Activated naive CD8-positive, alpha-beta T cell (primary cell): ENCODE measurements around the gene CDYL2.
"Not testable (repeated sequence)": the region's sequence is repeated elsewhere in the genome, so short reads cannot be mapped to it uniquely, and the experiment has no call there.

Experiments
- H3K27ac Mint-ChIP-seq: one replicate; pipeline ENCODE4 v1.8.0; 2021; ENCODE audit warnings: mixed read lengths
- H3K27me3 Mint-ChIP-seq: one replicate; pipeline ENCODE4 v1.8.0; 2021; ENCODE audit warnings: mixed read lengths
- H3K36me3 Mint-ChIP-seq: one replicate; pipeline ENCODE4 v1.8.0; 2021; ENCODE audit warnings: mixed read lengths
- H3K4me1 Mint-ChIP-seq: one replicate; pipeline ENCODE4 v1.8.0; 2021; ENCODE audit warnings: low read depth, mixed read lengths
- H3K4me3 Mint-ChIP-seq: one replicate; pipeline ENCODE4 v1.8.0; 2021; ENCODE audit warnings: mild to moderate bottlenecking, mixed read lengths
- H3K9me3 Mint-ChIP-seq: one replicate; pipeline ENCODE4 v1.8.0; 2021; ENCODE audit warnings: low read depth, mixed read lengths

The CDYL2 gene

DNA sequence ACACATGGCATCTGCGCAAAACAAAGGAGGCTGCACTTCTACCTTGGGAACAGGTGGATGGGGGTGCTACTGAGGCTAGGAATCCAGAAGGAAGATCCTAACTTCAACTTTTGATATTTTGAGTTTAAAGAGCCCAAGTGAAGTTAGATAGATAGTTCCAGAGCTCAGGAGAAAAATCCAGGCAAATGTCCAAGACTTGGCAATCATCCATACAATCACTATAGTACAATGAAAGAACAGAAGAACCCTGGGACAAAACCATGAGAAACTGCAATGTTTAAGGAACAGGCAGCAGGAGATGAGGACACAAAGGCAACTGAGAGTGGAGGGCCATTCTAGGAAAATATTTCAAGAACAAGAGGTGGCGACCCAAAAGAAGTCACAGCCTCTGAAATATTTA, 12.4 kb downstream of the CDYL2 start:
- H3K4me3 Mint-ChIP-seq = no peak overlapping the region
- no peaks in the 10 kb centered on the region for H3K9me3 Mint-ChIP-seq
- H3K27ac Mint-ChIP-seq = no peak overlapping the region
- H3K27me3 Mint-ChIP-seq = no peaks in the 10 kb centered on the region
- H3K36me3 Mint-ChIP-seq = no peaks in the 10 kb centered on the region
- H3K4me1 Mint-ChIP-seq = no peaks in the 10 kb centered on the region

DNA sequence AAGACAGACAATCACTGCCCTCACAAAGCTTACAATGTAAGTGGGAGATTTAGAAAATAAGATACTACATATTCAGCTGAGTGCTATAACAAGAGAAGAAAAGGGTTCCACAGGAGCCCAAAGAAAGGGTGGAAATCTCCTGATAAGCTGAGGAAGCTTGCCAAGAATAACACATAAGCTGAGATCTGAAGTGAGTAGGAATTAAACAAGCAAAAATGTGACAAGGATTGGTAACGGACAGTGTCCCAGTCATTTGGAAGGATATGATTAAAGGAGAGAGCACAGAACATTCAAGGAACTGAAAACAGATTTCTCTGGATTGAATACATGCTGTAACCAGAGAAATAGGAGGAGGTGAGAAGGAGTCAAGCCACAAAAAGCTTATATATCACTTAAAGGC, 13.0 kb downstream of the CDYL2 start:
- no peaks in the 10 kb centered on the region for H3K27me3 Mint-ChIP-seq
- H3K27ac Mint-ChIP-seq = no peak overlapping the region
- peaks cover 2% of the 10 kb centered on the region for H3K9me3 Mint-ChIP-seq
- no peaks in the 10 kb centered on the region for H3K4me1 Mint-ChIP-seq
- H3K4me3 Mint-ChIP-seq = no peak overlapping the region
- H3K36me3 Mint-ChIP-seq = no peaks in the 10 kb centered on the region

DNA sequence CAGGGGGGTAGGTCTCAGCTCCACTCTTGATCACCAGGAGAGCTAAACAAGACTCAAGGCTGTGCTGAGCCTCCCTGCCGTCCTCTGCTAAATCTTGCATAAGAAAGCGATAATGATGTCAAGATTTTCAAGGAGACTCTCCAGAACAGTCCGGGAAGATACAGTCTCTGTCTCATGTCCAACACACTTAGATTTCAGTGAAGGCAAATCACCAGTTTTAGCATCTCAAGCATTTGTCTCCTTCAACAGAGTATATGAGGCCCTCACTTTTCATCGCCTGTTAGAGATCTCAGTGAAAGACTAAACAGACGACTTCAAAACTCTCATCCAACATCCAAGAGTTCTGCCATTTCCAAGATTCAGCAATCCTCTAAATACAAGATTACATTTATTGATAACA, 13.6 kb downstream of the CDYL2 start:
- H3K9me3 Mint-ChIP-seq = peaks cover 5% of the 10 kb centered on the region
- no peak overlapping the region for H3K27ac Mint-ChIP-seq
- H3K4me1 Mint-ChIP-seq = no peaks in the 10 kb centered on the region
- H3K36me3 Mint-ChIP-seq = peaks cover under 1% of the 10 kb centered on the region
- no peaks in the 10 kb centered on the region for H3K27me3 Mint-ChIP-seq
- H3K4me3 Mint-ChIP-seq = no peak overlapping the region

DNA sequence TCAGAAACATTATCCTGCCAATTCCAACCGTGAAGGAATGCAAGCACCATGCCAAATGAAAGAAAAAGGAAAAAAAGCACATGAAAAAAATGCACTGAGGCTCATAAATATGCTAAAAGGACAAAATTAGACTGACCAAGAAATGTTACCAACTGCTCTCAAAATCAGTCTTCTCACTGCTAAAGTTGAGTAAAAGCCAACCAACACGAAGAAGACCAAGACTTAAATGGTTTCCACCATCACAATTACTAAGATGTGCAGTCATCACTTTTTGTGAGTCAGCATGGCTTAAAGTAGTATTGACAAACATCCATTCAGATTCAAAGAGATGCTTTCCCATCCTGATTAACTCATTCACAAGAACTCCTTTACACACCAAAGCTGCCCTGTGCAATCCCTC, 16.4 kb downstream of the CDYL2 start:
- Mint-ChIP-seq H3K27ac (no peak overlapping the region), H3K27me3 (no peaks in the 10 kb centered on the region), H3K36me3 (peaks cover 9% of the 10 kb centered on the region), H3K4me3 (no peak overlapping the region), H3K4me1 (no peaks in the 10 kb centered on the region), H3K9me3 (peaks cover 8% of the 10 kb centered on the region)

DNA sequence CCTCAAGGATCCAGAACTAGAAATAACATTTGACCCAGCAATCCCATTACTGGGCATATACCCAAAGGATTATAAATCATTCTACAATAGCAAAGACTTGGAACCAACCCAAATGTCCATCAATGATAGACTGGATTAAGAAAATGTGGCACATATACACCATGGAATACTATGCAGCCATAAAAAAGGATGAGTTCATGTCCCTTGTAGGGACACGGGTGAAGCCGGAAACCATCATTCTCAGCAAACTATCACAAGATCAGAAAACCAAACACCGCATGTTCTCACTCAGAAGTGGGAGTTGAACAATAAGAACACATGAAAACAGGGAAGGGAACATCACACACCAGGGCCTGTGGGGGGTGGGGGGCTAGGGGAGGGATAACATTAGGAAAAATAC, 17.8 kb downstream of the CDYL2 start:
- not testable (repeated sequence) for H3K27ac Mint-ChIP-seq, H3K4me3 Mint-ChIP-seq, H3K27me3 Mint-ChIP-seq, H3K4me1 Mint-ChIP-seq
- Mint-ChIP-seq H3K9me3 (peaks cover 13% of the 10 kb centered on the region), H3K36me3 (peaks cover 14% of the 10 kb centered on the region)

DNA sequence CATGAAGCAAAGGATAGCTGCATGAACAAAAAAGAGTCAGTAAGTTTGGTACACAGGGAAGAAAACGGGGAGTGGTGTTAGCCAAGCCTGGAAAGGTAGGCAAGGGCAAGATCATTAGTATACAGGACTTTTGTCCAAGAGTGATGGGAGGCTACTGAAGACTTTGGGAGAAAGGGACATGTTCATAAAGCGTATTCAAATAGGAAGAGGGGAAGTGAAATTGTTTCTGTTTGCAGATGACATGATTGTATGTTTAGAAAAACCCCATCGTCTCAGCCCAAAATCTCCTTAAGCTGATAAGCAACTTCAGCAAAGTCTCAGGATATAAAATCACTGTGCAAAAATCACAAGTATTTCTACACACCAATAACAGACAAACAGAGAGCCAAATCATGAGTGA, 19.4 kb downstream of the CDYL2 start:
- no peak overlapping the region for H3K27ac Mint-ChIP-seq
- H3K4me1 Mint-ChIP-seq = no peaks in the 10 kb centered on the region
- H3K36me3 Mint-ChIP-seq = peaks cover 24% of the 10 kb centered on the region
- peaks cover 23% of the 10 kb centered on the region for H3K9me3 Mint-ChIP-seq
- no peaks in the 10 kb centered on the region for H3K27me3 Mint-ChIP-seq
- no peak overlapping the region for H3K4me3 Mint-ChIP-seq

DNA sequence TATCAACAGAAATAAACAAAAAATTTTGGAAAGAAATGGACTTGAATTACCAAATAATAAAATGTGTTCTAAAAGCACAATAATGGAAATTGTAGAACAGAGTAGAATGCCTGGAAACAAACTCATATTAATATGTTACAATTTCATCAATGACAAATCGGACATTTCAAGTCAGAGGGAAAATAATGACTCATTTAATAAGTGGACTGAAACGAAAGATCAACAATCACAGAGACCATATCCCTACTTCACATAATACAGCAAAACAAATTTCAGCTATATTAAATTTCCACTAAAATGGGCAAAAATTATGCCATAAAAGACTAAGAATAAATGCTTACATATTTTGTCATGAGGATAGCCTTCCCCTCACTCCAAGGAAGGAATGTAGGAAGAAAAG, 25.7 kb downstream of the CDYL2 start:
- Mint-ChIP-seq H3K36me3 (peaks cover 22% of the 10 kb centered on the region), H3K27me3 (no peaks in the 10 kb centered on the region), H3K27ac (no peak overlapping the region), H3K9me3 (peaks cover 19% of the 10 kb centered on the region), H3K4me1 (no peaks in the 10 kb centered on the region), H3K4me3 (no peak overlapping the region)

DNA sequence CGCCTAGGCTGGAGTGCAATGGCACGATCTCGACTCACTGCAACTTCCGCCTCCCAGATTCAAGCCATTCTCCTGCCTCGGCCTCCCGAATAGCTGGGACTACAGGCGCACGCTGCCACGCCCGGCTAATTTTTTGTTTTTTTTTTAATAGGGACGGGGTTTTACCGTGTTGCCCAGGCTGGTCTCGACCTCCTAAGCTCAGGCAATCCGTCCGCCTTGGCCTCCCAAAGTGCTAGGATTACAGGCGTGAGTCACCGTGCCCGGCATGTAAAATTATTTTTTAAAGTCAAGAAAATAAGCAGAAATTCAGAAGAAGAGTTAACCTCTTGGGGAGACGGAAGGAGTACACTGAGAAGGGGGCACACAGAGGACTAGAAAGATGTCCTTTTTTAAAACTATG, 27.5 kb downstream of the CDYL2 start:
- Mint-ChIP-seq H3K4me1 (no peaks in the 10 kb centered on the region), H3K36me3 (peaks cover 15% of the 10 kb centered on the region), H3K4me3 (no peak overlapping the region), H3K9me3 (peaks cover 16% of the 10 kb centered on the region), H3K27ac (no peak overlapping the region), H3K27me3 (no peaks in the 10 kb centered on the region)

DNA sequence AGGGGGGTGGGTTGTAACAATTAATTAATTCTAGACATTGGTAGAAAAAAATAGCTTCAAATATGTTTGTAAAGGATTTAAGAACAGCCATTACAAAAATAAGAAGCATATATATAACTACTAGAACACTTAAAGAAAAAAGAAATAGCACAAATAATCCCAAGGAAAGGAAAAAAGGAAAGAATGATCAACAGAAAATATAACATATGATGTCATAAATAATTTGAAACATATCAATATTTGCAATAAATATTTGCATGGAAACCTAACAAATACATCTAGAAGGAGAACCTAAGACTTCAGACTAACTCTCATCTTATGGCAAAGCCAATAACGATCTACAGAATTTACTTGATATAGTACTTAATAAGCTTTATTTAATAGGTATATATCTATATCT, 28.9 kb downstream of the CDYL2 start:
- H3K36me3 Mint-ChIP-seq = peaks cover 3% of the 10 kb centered on the region

DNA sequence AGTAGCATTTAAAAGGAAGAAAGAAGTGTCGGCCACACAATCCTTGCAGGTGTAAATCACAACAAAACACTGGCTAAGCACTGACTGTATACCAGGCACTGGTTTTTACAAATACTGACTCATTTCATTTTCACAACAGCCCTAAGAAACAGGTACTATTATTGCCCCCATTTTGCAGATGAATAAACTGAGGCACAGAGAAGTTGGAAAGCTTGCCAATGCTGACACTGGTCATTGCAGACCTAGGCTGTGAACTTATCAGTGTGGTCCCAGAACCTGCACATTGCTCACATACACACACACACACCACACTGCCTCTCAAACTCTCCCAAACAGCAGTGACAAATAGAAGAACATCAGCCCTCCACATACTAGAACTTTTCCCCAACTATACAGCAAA, 37.6 kb downstream of the CDYL2 start:
- Mint-ChIP-seq H3K27me3 (no peaks in the 10 kb centered on the region), H3K4me1 (peaks cover 15% of the 10 kb centered on the region), H3K9me3 (peaks cover 6% of the 10 kb centered on the region), H3K4me3 (no peak overlapping the region), H3K36me3 (peaks cover 3% of the 10 kb centered on the region), H3K27ac (no peak overlapping the region)

More for the DNA sequence above, 28.9 kb downstream of the CDYL2 start:
- H3K9me3 Mint-ChIP-seq = peaks cover 6% of the 10 kb centered on the region
- H3K4me3 Mint-ChIP-seq = no peak overlapping the region
- no peak overlapping the region for H3K27ac Mint-ChIP-seq
- no peaks in the 10 kb centered on the region for H3K4me1 Mint-ChIP-seq
- H3K27me3 Mint-ChIP-seq = no peaks in the 10 kb centered on the region

DNA sequence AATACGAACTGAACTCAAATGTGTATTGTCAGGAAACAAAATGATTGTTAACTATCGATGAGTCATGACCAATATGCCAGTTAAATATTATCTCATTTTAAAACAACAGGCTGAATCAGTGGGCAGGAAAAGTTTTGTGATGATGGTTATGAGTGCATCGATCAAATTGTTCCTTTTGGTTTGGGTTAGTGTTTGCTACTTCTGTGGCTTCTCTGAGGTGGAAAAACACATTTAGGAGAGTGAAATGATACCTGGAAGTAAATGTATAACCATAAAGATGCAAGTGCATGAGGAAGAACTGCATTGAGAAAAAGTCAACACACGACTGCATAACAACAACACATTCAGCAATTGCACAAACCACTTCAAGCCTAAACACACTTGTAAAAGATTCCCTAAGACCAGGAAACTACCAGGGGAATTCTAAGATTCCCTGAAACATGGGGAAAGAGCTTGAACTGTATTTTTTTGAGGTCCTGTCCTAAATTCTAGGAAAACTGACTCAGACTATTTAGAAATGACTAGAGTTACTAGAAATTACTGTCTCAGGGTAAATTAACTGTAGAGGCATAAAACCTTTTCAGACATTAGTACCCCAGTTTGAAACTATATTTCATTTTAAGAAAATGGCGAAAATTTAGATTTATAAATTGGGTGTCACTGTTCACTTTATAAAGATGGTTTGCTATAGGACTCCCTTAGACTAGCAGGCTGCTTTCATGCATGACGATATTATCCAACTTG, 44.8 kb downstream of the CDYL2 start:
- peaks cover 6% of the 10 kb centered on the region for H3K36me3 Mint-ChIP-seq
- no peak overlapping the region for H3K4me3 Mint-ChIP-seq
- no peaks in the 10 kb centered on the region for H3K27me3 Mint-ChIP-seq
- H3K9me3 Mint-ChIP-seq = peaks cover 3% of the 10 kb centered on the region
- peaks cover 4% of the 10 kb centered on the region for H3K4me1 Mint-ChIP-seq
- H3K27ac Mint-ChIP-seq = no peak overlapping the region

DNA sequence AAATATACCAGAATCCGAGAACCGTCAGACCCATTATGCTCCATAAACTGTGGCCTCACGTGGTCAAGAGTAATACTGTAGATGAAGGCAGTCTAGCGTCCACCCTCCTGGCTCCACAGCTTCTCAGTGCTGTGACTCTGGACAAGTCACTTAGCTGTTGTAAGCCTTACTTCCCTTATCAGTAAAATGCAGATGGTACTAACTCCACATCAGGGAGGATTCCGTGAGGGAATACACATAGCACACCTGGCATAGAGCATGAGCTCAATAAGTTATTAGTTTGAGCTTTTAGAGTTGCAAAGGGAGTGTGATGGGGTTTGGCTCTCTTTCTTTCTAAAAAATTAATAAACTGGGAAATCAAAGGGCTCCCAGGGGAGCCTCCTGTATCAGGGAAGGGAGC, 49.9 kb downstream of the CDYL2 start:
- H3K27me3 Mint-ChIP-seq = no peaks in the 10 kb centered on the region
- H3K9me3 Mint-ChIP-seq = no peaks in the 10 kb centered on the region
- H3K4me3 Mint-ChIP-seq = no peak overlapping the region
- H3K36me3 Mint-ChIP-seq = peaks cover 2% of the 10 kb centered on the region
- H3K4me1 Mint-ChIP-seq = peaks cover 7% of the 10 kb centered on the region
- no peak overlapping the region for H3K27ac Mint-ChIP-seq

DNA sequence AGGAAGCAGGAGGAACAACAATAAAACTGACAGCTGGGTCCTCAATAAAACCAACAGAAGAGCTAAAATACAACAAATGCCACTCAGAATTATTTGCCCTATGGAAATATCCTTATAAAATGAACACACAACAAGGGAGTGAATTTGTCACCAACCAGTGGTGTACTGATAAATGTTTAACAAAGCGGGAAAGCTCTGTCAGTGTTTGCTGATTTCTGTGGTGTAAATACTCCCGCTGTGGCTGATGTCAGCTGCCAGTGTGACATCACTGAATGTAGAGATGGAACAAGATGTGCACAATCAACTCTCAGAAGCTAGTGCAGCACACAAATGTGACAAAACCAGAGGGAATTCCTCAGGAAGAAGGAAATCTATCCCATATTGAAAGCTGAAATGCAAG, 51.9 kb downstream of the CDYL2 start:
- Mint-ChIP-seq H3K9me3 (no peaks in the 10 kb centered on the region), H3K4me1 (peaks cover 4% of the 10 kb centered on the region), H3K4me3 (no peak overlapping the region), H3K27me3 (no peaks in the 10 kb centered on the region), H3K36me3 (no peaks in the 10 kb centered on the region), H3K27ac (no peak overlapping the region)

DNA sequence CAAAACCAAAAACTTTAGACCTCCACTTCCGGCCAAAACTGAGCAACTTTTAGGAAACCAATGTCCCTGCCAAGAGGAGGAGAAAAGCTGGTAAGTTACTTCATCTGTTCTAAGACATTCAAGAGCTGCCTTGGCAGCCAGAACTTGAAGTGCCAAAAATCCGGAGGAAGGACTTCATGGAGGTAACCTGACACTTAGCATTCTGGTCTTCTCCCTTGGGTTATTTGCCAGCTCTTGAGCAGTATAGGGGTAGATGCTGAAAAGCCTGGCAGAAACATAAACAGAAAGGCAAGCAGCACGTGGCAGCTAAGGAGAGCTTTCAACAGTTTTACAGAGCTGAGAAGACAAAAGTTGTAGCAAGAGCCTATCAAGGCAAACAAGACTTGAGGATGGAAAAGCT, 53.2 kb downstream of the CDYL2 start:
- no peaks in the 10 kb centered on the region for H3K9me3 Mint-ChIP-seq
- no peak overlapping the region for H3K27ac Mint-ChIP-seq
- H3K36me3 Mint-ChIP-seq = no peaks in the 10 kb centered on the region
- H3K27me3 Mint-ChIP-seq = no peaks in the 10 kb centered on the region
- no peak overlapping the region for H3K4me3 Mint-ChIP-seq
- H3K4me1 Mint-ChIP-seq = peaks cover 4% of the 10 kb centered on the region

DNA sequence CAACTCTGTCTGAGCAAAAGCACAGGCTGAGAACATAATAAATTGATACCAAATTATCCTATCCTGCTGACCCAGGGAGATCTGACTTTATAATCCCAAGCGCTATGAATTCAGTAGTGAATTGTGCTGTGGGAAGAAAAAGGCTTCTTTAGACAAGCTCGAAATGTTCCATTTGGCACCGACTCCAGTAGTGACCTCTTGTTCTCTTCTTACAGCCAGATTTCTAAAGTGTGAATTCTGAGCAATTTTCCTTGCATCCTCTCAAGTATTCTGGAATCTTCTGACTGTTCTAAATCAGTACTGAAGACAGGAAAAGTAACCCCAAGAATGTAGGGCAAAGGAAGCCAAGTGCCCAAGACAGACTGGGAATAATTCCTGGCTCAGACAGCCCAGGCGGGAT, 58.2 kb downstream of the CDYL2 start:
- H3K9me3 Mint-ChIP-seq = no peaks in the 10 kb centered on the region
- H3K27ac Mint-ChIP-seq = no peak overlapping the region
- no peaks in the 10 kb centered on the region for H3K27me3 Mint-ChIP-seq
- peaks cover 8% of the 10 kb centered on the region for H3K4me1 Mint-ChIP-seq
- H3K4me3 Mint-ChIP-seq = no peak overlapping the region
- H3K36me3 Mint-ChIP-seq = peaks cover 3% of the 10 kb centered on the region

DNA sequence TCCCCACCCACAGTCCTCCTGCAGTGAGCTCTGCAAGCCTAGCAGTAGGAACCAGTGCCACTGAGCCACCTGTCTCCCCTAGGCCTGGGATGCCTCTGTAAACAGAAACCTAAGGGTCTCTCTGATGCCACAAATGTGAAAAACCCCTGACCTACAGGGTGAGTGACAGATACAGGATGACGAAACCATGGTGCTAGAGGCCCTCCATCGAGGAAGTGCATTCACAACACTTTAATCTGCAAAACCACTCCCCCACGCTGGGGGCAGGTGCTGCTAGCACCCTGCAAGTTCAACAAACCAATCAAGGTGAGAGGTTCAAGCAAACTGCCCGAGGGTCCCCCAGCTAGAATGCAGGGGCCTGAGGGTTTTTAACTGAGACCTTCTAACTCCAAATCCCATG, 59.5 kb downstream of the CDYL2 start:
- Mint-ChIP-seq H3K9me3 (peaks cover 3% of the 10 kb centered on the region), H3K4me1 (peaks cover 7% of the 10 kb centered on the region), H3K4me3 (no peak overlapping the region), H3K36me3 (peaks cover 9% of the 10 kb centered on the region), H3K27me3 (no peaks in the 10 kb centered on the region), H3K27ac (no peak overlapping the region)
